GM10847 (cell line): ENCODE measurements around the gene DIP2A.

Experiments
- POLR2A ChIP-seq: IDR thresholded peaks from 2 replicates; pipeline ENCODE4 v1.6.1; 2011; ENCODE audit not compliant: insufficient read length; ENCODE audit errors: extremely low read depth

DIP2A gene

DNA sequence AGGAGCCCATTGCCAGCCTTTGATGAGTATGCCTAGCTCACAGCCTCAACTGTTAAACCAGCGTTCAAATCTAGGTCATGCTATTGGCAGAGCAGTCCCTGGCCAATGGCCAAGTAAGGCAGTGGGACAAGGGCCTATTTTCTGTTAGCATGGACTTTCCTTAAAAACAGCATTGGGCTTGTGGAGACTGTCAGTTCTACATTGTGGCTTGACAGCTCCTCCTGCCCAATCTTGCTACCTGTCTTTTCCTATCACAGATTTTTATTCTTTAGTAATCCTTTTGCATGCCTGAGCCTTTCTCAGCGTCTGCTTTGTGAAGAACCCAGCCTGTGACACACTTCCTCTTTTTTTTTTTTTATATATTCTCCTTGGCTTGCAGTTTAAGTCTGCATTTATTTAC is 56.4 kb downstream of the DIP2A start:
- no peak for TF ChIP-seq POLR2A

GRCh38 chr21:46516068-46516467 is 57.4 kb downstream of the DIP2A start:
- no peak for TF ChIP-seq POLR2A

GRCh38 chr21:46517361-46517760 is 58.7 kb downstream of the DIP2A start:
- no peak for TF ChIP-seq POLR2A

GRCh38 chr21:46518983-46519583 is 60.4 kb downstream of the DIP2A start:
- no peak for TF ChIP-seq POLR2A

DNA sequence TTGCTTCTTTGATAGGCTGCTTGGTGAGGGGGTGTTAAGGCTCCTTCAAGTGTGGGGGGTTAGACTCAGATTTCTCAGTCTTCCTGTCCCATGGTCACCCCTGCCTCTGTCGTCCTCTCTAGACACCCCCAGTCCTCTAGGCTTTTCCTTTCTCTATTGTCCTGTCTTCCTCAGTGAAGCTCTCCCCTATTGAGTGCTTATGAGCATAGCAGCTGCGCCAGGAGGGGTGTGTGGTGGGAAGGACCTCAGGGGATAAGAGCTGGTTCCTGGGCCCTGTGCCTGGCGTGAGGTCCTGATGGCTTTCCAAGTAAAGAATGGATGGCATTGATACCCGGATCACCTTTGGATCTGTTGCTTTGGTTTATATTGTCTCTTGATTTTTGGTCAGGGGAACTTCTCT is 69.1 kb downstream of the DIP2A start:
- TF ChIP-seq POLR2A, result no peak

DNA sequence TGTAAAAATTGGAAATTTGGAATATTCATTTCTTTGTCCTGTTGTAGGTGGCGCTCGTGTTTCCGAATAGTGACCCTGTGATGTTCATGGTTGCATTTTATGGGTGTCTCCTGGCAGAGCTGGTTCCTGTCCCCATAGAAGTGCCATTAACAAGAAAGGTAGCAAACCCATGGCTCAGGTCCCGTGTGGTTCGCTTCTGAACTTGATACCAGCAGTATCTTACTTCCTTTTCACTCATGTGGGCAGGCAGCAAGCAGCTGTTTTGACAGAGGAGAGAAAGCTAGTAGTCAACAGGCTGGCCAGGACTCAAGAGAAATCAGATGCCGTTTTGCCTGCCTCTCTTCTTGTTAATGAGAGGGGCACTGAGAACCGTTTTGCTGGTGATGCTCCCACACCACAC is 73.4 kb downstream of the DIP2A start:
- no peak for TF ChIP-seq POLR2A

DNA sequence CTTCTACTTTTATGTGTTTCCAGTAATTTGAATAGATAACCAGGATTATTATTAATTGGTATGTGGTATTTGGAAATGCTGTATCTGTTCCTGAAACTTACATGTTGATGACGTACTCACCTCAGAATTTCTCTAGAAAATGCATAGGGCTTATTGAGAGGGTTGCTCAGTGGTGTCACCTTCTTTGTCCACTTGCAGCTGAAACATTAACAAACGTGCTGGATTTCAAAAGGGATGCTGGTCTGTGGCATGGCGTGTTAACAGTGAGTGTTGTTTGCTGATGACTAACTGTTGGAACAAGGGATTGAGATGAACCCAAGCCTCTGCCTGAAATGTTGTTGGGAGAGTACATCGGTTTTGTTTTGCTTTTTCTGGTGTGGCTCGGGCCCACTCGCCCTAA is 78.3 kb downstream of the DIP2A start:
- TF ChIP-seq POLR2A, result no peak

GRCh38 chr21:46538262-46538661 is 79.6 kb downstream of the DIP2A start:
- TF ChIP-seq POLR2A, result no peak

DNA sequence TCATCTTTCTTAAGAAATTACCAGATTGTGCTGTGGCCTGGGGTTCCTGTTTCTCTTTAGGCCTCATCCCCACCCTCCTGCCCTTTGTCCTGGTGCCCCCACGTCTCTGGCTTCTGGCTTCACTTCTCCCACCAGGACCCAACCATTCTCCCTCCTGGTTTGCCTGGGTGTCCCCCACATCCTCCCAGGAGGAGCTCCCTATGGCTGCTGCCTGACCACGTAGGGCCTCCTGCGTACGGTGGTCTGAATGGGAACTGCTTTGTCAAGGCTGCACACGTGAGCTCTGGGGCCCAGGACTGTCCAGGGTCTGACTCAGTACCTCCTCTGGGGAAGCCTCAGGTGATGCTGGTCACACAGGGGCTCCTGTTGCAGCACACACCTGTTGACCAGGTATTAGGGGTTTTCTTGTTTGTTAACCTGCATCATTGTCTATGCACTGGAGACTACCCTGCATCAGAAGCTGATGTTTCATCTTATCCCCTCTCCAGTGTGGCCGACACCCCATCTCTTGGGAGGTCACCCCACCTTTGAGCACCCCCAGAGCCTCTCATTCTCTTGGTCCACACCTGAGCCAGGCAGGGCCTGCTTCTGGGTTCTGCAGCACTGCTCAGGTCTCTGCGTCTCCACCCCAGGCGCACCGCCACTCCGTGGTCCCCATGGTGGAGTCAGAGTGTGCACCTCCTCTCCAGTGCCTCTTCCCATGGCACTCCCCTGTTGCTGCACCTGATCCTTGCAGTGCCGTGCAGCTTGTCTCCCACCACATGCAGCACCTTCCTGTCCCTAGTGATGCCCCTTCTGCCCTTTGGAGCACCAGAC is 80.4 kb downstream of the DIP2A start:
- TF ChIP-seq POLR2A, result no peak

DNA sequence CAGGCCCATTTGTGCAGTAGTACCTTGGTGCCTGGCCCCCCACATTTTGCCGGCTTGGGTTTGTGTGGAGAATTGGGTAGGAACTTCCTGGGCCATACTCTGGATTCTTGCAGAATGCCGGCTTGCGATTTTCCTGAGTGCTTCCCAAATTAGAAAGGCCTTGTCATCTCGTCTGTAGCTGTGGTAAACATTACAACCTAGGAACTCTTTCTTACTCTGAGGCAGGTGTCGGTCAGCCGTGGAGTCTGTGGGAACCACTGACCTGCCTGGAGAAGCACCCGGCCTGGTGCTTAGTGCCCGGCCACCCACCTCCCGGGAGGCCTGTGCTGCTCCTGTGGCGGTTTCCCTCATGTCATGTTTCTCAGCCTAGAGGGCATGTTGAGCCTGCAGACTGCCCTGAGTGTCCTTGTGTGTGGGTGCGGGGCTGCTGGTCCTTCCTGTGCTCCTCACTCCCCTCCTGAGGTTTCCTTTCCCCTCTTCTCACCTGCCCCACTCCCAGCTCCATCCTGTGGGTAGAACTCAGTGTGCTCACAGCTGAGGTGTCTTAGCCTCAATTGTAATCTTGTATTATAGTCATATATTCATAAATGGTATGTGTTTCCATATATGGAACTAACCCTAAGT is 81.5 kb downstream of the DIP2A start:
- no peak for TF ChIP-seq POLR2A

DNA sequence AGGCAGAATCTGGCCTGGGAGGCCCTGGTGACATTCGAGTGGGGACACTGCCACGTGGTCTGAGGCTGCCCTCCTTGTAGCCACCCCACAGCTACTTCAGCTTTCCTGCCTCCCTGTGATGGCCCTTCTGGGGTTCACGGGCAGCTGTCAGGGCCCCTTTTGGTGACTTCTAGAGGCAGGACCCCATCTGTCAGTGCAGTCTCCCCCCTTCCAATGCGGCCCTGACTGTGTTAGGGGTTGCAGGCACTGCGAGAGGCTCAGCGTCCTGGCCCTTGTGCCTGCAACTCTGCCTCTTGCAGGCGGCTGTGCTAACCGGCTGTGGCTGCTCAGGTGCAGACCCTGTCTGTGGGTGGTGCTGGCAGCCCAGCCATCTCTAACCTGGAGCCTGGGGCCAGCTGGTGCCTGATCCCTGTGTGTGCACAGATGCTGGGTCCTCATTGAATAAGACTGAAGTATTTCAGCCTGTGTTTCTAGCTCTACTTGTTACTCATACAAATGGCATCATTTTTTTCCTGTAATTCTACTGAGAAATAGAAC is 84.0 kb downstream of the DIP2A start:
- TF ChIP-seq POLR2A, result no peak

GRCh38 chr21:46543306-46543705 is 84.6 kb downstream of the DIP2A start:
- no peak for TF ChIP-seq POLR2A

- no peak for TF ChIP-seq POLR2A
Measured at GRCh38 chr21:46544003-46544402, 85.3 kb downstream of the DIP2A start.

- no peak for TF ChIP-seq POLR2A
Measured at GRCh38 chr21:46544824-46545223, 86.1 kb downstream of the DIP2A start.

GRCh38 chr21:46545363-46545762 is 86.7 kb downstream of the DIP2A start:
- TF ChIP-seq POLR2A, result no peak

GRCh38 chr21:46545911-46546310 is 87.2 kb downstream of the DIP2A start:
- no peak for TF ChIP-seq POLR2A
